Measurements from ENCODE around the gene ATAD1.

The ATAD1 gene

DNA sequence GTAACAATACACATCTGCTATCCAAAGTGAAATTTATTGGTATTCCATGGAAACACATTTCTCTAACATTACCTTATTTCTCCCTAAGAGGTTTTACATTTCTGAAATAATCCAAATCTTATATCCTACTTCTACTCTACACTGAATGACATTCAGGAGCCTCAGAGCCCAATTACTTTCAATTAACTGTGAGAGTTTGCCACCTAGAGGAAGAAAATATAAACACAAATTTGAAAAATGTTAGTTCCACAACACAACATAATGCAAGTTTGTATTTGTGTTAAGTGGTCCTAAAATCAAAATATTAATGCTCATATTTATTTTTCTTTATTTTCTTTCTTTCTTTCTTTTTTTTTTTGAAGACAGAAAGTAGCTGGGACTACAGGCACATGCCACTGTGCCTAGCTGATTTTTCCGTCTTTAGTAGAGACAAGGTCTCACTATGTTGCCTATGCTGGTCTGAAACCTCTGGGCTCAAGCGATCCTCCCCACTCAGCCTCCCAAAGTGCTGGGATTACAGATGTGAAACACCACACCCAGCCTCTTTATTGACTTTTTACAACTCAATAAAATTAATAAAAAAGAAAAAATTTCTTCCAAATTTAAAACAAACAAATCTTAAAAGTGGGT lies 46.0 kb downstream of the ATAD1 start:
- H3K9ac ChIP-seq, result no peak overlapping the region
- no peaks in the 10 kb centered on the region for H3K9me3 ChIP-seq (replicated peaks in 1 of 11)
- peaks cover 0 to 20% (median 10%) of the 10 kb centered on the region in 10 experiments; a peak in 10 of 20 replicates for H3K4me1 ChIP-seq
- H3K4me2 ChIP-seq, result no peak overlapping the region
- H3K4me3 ChIP-seq, result no peak overlapping the region
- peaks cover 0 to 7% (median 0%) of the 10 kb centered on the region in 11 experiments; a peak in 5 of 22 replicates for H4K20me1 ChIP-seq
- H3K27ac ChIP-seq, result no peak overlapping the region
- H3K27me3 ChIP-seq, result no peaks in the 10 kb centered on the region
- peaks cover 43 to 78% (median 58%) of the 10 kb centered on the region in 11 experiments for H3K36me3 ChIP-seq
- TF ChIP-seq Cebpa-rat (IDR thresholded peaks at IDR 0.05), result no peak

DNA sequence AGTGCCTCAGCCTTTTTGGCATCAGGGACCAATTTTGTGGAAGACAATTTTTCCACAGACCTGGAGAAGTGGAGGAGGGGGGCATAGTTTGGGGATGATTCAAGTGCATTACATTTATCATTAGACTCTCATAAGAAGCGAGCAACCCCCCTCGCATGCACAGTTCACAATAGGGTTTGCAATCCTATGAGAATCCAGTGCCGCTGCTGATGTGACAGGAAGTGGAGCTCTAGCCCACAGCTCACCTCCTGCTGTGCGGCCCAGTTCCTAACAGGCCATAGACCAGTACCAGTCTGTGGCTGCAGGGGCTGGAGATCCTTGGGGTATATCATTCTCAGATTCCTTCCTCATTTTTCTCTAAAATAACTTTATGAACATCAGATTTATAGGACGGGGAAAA lies 50.8 kb downstream of the ATAD1 start:
- no peak overlapping the region for H3K4me3 ChIP-seq
- H3K4me1 ChIP-seq, result peaks cover 0 to 3% (median 0%) of the 10 kb centered on the region in 10 experiments; a peak in 4 of 20 replicates
- H3K9me3 ChIP-seq (replicated peaks in 1 of 11), result no peaks in the 10 kb centered on the region
- H3K4me2 ChIP-seq, result no peak overlapping the region
- no peak for TF ChIP-seq Cebpa-rat (IDR thresholded peaks at IDR 0.05)
- peaks cover 45 to 85% (median 65%) of the 10 kb centered on the region in 11 experiments for H3K36me3 ChIP-seq
- H3K9ac ChIP-seq, result no peak overlapping the region
- peaks cover 0 to 3% (median 0%) of the 10 kb centered on the region in 11 experiments; a peak in 2 of 22 replicates for H4K20me1 ChIP-seq
- H3K27ac ChIP-seq, result no peak overlapping the region
- no peaks in the 10 kb centered on the region for H3K27me3 ChIP-seq

DNA sequence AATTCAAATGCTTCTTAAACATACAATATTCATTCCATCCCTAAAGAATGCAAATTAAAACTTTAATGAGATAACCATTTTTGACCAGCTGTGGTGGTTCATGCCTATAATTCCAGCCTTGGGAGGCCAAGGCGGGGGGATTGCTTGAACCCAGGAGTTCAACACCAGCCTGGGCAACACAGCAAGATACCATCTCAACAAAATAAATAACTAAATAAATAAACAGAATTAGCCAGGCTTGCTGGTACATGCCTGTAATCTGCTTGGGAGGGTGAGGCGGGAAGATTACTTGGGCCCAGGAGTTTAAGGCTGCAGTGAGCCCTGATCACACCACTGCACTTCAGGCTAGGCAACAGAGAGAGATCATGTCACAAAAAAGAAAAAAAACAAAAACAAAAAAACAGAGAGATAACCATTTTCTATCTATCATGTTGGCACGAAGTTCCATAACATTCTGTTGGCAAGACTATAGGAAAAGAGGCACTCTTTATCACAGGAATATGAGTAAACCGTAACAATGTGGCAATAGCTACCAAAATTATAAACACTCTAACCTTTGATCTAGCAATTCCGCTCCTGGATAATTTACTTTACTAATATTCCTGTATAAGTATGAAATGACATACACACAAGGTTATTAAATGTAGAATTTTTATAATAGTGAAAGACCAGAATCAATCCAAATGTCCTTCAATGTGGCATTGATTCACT lies 52.2 kb downstream of the ATAD1 start:
- no peak overlapping the region for H3K4me2 ChIP-seq
- peaks cover 0 to 17% (median 5%) of the 10 kb centered on the region in 10 experiments; a peak in 10 of 20 replicates for H3K4me1 ChIP-seq
- no peak overlapping the region for H3K27ac ChIP-seq
- H4K20me1 ChIP-seq, result no peaks in the 10 kb centered on the region; a peak in 1 of 22 replicates
- H3K36me3 ChIP-seq, result peaks cover 51 to 88% (median 71%) of the 10 kb centered on the region in 11 experiments
- no peaks in the 10 kb centered on the region for H3K9me3 ChIP-seq (replicated peaks in 1 of 11)
- no peak overlapping the region for H3K4me3 ChIP-seq
- no peak for TF ChIP-seq Cebpa-rat (IDR thresholded peaks at IDR 0.05)
- no peaks in the 10 kb centered on the region for H3K27me3 ChIP-seq
- no peak overlapping the region for H3K9ac ChIP-seq

DNA sequence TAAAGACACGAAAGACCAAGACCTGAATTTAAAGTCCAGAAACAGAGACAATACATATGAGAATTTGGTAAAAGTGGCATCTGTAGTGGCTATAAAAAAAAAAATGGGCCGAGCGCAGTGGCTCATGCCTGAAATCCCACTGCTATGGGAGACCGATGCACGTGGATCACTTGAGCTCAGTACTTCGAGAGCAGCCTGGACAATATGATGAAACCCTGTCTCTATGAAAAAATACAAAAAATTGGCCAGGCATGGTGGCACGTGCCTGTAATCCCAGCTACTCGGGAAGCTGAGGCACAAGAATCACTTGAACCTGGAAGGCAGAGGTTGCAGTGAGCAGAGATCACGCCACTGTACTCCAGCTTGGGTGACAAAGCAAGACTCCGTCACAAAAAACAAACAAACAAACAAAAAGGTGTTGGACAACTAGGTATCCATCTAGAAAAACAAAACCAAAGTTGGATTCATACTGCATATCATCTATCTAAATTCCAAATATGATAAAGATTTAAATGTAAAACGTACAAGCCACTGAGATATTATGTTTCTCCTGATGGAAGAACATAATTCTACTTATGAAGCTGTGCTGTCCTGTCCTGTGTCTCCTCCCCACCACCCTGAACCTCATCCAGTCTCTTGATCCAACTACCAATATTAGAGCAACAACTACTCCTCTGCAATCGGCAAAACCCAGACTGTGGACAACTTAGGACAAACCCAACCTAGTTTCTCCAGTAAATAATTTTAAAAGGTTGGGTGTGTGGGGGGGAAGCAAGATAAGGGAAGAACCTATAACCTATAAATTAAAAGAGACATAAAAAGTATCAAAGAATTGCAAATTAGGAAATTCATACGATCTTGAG lies 53.7 kb downstream of the ATAD1 start:
- no peak for TF ChIP-seq Cebpa-rat (IDR thresholded peaks at IDR 0.05)
- no peaks in the 10 kb centered on the region for H3K27me3 ChIP-seq
- H4K20me1 ChIP-seq, result no peaks in the 10 kb centered on the region; a peak in 1 of 22 replicates
- no peak overlapping the region for H3K9ac ChIP-seq
- H3K4me3 ChIP-seq, result no peak overlapping the region
- peaks cover 41 to 81% (median 64%) of the 10 kb centered on the region in 11 experiments for H3K36me3 ChIP-seq
- no peaks in the 10 kb centered on the region for H3K9me3 ChIP-seq (replicated peaks in 1 of 11)
- peaks cover 7 to 32% (median 17%) of the 10 kb centered on the region in 10 experiments; a peak in 19 of 20 replicates for H3K4me1 ChIP-seq
- H3K4me2 ChIP-seq, result no peak overlapping the region
- no peak overlapping the region for H3K27ac ChIP-seq

DNA sequence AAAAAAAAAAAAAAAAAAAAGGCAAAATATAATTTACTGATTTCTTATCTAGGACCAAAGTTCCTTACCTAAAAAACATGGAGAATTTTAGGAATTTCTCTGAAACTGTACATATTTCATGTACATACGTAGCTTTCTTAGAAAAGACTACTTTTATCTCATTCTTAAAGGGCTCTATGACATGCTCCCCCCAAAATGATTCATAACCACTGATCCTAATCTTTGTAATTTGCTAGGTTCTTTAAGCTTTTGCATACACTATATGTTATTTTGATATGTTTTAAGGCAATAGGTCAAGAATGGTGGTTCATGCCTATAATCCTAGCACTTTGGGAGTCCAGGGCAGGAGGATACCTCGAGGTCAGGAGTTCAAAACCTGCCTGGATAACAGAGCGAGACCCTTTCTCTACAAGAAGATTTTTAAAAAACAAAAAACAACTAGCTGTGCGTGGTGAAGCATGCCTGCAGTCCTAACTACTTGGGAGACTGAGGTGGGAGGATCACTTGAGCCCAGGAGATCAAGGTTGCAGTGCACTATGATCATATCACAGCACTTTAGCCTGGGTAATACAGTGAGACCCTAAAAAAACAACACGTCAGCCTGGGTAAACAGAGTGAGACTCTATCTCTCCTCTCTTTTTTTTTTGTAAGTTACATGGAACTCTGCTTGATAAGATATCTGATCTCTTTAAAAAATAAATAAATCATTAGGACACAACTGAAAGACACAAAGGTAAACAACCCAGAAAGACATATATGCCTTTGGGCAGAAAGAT lies 54.8 kb downstream of the ATAD1 start:
- Histone ChIP-seq H3K4me1 (peaks cover 7 to 35% (median 17%) of the 10 kb centered on the region in 10 experiments; a peak in 19 of 20 replicates), H3K4me3 (no peak overlapping the region), H3K27ac (no peak overlapping the region), H3K36me3 (peaks cover 33 to 81% (median 60%) of the 10 kb centered on the region in 11 experiments), H3K4me2 (no peak overlapping the region), H3K9me3 (replicated peaks in 1 of 11) (no peaks in the 10 kb centered on the region), H3K9ac (no peak overlapping the region), H4K20me1 (no peaks in the 10 kb centered on the region; a peak in 1 of 22 replicates), H3K27me3 (no peaks in the 10 kb centered on the region)
- TF ChIP-seq Cebpa-rat (IDR thresholded peaks at IDR 0.05), result no peak

DNA sequence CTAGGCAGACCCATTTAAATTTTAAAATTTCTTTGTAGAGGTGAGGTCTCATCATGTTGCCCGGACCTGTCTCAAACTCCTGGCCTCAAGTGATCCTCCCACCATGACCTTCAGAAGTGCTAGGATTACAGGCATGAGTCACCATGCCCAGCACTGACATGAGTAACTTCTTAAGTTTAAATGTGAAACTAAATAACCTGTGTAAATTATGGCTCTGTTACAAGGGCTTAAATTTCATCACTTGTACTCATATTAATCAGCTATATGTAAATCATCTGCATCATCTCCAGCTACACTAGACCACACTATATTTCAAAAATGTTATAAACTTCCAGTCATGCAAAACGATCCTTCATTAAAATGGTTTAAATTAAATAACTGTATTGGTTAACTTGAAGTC lies 56.1 kb downstream of the ATAD1 start:
- H3K4me2 ChIP-seq, result peak overlapping the region in 2 of 11 experiments; percentile 24 to 61; a peak in 2 of 22 replicates
- H3K9me3 ChIP-seq (replicated peaks in 1 of 11), result no peaks in the 10 kb centered on the region

DNA sequence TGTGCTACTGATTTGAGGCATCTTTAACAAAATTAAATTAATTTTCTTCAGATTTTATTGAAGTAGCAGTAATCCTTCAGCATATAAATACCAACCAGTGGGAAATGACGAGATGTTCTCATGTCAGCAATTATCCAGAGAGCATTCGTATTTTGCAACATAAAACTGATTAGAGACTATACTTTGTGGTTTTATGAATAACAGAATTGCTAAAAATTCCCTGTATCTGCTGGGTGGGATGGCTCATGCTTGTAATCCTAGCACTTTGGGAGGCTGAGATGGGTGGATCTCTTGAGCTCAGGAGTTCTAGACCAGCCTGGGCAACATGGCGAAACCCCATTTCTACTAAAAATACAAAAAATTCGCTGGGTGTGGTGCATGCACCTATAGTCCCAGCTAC lies 56.9 kb downstream of the ATAD1 start:
- Histone ChIP-seq H4K20me1 (no peaks in the 10 kb centered on the region), H3K27me3 (no peaks in the 10 kb centered on the region), H3K4me3 (no peak overlapping the region), H3K9ac (no peak overlapping the region), H3K4me2 (peak overlapping the region in 3 of 11 experiments; percentile 3 to 61 (median 24); a peak in 3 of 22 replicates), H3K27ac (no peak overlapping the region), H3K9me3 (replicated peaks in 1 of 11) (no peaks in the 10 kb centered on the region), H3K4me1 (peaks cover 7 to 35% (median 17%) of the 10 kb centered on the region in 10 experiments; a peak in 19 of 20 replicates), H3K36me3 (peaks cover 18 to 71% (median 50%) of the 10 kb centered on the region in 11 experiments)
- TF ChIP-seq Cebpa-rat (IDR thresholded peaks at IDR 0.05), result no peak

More for the DNA sequence above, 56.1 kb downstream of the ATAD1 start:
- Histone ChIP-seq H3K4me1 (peaks cover 7 to 35% (median 17%) of the 10 kb centered on the region in 10 experiments; a peak in 19 of 20 replicates), H3K4me3 (no peak overlapping the region), H3K36me3 (peaks cover 23 to 71% (median 51%) of the 10 kb centered on the region in 11 experiments), H4K20me1 (no peaks in the 10 kb centered on the region), H3K27me3 (no peaks in the 10 kb centered on the region), H3K27ac (no peak overlapping the region), H3K9ac (no peak overlapping the region)
- no peak for TF ChIP-seq Cebpa-rat (IDR thresholded peaks at IDR 0.05)

DNA sequence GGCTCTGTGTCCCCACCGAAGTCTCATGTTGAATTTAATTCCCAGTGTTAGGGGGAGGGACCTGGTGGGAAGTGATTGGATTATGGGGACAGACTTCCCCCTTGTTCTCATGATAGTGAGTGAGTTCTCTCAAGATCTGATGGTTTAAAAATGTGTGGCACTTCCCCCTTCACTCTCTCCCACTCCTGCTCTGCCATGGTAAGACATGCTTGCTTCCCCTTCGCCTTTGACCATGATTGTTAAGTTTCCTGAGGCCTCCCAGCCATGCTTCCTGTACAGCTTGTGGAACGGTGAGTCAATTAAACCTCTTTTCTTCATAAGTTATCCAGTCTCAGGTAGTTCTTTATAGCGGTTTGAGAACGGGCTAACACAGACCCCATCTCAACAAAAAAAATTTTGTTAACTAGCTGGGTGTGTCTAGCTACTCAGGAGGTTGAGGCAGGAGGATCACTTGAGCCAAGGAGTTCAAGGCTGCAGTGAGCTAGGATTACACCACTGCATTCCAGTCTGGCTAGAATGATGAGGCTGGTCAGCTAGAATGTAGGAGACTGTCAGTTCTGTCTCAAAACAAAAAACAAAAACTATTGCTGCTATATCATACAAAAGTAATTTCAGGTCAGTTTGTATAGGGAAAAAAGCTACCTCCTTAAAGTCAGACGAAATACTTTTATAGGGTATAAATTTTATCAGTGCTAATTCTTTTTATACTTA lies 57.7 kb downstream of the ATAD1 start:
- Histone ChIP-seq H3K9ac (no peak overlapping the region), H3K4me2 (peak overlapping the region; percentile 21 to 73 (median 34); a peak in 18 of 22 replicates), H3K27ac (peak overlapping the region in 3 of 11 experiments; percentile 16 to 34 (median 30); a peak in 5 of 22 replicates), H3K4me3 (no peak overlapping the region), H3K27me3 (no peaks in the 10 kb centered on the region), H4K20me1 (no peaks in the 10 kb centered on the region), H3K36me3 (peaks cover 19 to 72% (median 50%) of the 10 kb centered on the region in 11 experiments), H3K4me1 (peaks cover 7 to 35% (median 17%) of the 10 kb centered on the region in 10 experiments; a peak in 19 of 20 replicates), H3K9me3 (replicated peaks in 1 of 11) (no peaks in the 10 kb centered on the region)
- no peak for TF ChIP-seq Cebpa-rat (IDR thresholded peaks at IDR 0.05)

Data from BLaER1 treated with 17β-estradiol and CSF1 and Interleukin-3, amounts not matched to agents 10 nM and 100 nM (cell line).